C1 segment of cervical spinal cord (tissue), 14 donors: ENCODE results near the gene ZNF230.

Experiments used
- DNase-seq, 14 donors: peaks; one replicate each; lab custom pipeline; 2025; lab: John Stamatoyannopoulos, UW

The ZNF230 gene

GRCh38 chr19:44032001-44032610, 29.3 kb downstream of the ZNF230 start:
- DNase-seq, result no peak

DNA sequence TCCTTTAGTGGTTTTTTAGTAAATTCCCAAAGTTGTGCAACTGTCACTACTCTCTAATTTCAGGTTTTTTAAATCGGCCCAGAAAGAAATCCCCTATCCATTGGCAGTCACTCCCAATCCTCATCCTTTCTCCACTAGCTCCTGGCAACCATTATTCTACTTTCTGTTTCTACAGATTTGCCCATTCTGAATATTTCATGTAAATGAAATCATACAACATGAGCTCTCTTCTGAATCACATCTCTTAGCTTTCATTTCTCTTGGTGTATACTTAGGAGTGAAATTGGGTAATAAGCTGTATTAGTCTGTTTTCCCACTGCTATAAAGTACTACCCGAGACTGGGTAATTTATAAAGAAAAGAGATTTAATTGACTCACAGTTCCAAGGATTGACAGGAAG, 39.4 kb downstream of the ZNF230 start:
- DNase-seq, result no peak

DNA sequence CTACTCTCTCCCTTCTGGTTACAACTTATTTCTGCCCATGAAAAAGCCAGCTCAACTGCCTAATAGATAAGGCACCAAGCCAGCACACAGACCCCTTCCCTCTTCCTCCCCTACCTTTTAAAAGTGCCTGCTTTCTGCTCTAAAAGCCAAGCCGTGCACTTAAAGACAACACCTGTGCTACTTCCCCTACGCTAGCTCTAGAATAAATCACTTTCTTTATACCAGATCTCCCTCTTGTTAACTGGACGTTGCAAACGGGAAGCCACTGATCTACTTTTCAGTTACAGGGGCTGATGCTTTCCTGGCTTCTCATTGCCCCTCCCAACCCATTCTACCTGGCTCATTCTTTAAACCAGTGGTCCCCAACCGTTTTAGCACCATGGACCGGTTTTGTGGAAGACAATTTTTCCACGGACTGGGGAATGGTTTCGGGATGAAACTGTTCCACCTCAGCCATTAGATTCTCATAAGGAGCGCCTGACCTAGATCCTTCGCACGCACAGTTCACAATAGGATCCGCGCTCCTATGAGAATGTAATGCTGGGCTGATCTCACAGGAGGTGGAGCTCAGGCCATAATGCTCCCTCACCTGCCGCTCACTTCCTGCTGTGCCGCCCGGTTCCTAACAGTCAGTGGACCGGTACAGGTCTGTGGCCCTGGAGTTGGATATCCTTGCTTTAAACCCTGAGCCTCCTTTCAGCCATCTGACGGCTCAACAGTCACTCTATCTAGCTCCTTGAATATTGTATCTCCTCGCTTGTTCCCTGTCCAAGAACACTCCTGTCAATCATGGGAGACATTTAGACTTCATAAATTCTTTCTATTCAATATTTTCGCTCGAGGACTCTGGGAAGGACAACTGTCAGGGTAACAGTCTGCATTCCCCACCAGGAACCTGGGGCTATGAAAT, 48.2 kb downstream of the ZNF230 start:
- DNase-seq, result peak in 1 of 14 donors; percentile 48

DNA sequence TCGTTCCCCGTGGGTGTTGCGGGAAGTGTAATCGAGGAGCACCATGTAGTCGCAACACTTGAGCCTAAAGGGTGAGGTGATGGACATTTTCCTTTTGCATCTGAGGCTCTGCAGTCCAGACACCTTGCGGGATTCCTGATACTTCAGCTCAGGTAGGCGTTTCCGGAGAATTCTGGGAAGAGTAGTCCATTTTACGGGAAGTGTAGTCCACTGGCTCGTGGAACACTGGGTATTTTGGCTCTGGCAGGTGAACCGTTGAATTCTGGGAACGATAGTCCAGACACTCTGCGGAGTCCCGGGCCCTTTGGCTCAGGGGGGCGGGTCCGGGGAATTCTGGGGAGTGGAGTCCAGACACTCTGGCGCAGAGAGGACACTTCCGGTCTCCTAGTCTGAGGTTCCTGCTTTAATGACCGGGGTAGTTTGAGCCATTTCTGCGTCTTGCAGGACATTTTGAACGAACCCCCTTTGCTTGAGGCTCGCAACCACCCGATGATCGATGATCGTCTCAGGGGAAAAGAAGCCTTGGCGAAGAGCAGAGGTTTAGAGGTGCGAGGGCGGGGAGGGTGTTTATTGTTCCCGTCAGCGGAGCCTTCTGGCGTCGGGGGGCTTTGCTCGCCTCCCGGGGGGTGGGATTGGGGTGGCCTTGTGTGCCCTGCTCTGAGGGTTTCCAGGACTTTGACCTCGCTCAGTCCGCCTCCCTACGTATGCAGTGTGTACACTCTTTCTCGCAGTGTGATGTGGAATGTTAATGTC, 49.1 kb downstream of the ZNF230 start, which contains the start of gene ZNF223:
Gene ZNF223, plus strand, starts transcription at position 387 of the 753 bp plus-strand sequence. CDS start 3,141 bp downstream, outside the sequence.
- DNase-seq, result peak; percentile 65 to 99 (median 93)

GRCh38 chr19:44055870-44056269, 53.1 kb downstream of the ZNF230 start:
- DNase-seq, result no peak

DNA sequence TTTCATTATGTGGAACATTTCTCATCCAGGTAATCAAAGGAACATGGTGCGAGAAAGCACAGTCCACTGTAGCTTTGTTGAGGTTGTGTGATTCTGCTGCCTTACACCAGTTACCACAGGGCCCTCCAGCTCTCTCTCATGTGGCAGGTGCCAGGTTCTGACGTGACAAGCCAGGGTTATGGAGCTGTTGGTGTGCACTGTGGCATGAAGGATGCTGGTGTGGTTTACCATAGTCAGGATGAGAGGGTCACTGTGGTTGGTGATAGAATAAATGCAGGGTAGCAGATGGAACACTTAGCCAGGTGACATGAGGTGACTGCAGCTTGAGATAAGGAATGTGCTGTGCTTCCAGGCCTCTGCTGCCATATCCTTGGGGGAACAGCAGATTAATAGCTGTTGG, 56.5 kb downstream of the ZNF230 start:
- no peak for DNase-seq

GRCh38 chr19:44061038-44061437, 58.3 kb downstream of the ZNF230 start:
- DNase-seq, result no peak
